ENCODE data around the gene BLACAT1.

The BLACAT1 gene

DNA sequence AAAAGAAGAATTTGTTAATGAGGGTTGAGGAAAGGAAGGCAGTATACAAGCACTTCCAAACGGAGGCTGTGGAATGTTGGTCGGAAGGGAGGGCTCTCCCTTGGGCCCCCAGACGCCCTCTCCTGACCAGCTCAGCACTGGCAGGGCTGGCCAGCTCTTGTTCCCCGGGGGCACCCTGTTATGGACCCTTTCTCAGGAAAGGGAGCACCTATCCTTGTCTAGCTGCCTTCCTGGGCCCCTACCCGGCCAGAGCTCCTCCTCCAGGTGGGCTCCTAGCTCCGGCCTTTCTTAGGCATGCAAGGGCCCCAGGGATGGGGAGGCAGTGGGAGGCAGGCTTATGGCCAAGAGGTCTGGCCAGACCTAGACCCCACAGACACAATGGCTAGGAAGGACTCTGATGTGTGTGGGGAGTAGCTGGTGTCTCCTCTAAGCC is 926 bp downstream of the BLACAT1 start:
- no peak for DNase-seq (ENCODE audit: low spot score)

DNA sequence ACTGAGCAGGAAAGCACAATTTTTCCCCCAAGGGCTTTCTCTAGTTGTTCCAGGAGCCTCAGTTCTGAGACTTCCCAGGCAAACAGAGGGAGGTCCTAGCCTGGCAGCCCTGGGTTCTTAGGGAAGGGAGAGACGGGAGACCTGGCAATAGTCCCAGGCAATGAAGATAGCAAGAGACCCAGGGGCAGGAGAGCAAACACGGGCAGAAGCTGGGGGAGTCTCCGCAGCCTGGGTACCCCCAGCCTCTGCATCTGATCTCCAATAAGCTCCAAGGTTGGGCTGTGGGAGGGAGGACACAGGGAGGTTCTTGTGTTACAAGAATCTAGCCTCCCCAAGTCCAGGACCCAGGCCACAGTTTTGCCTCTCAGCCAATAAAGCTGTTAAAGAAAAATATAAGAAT is 2.4 kb downstream of the BLACAT1 start:
- DNase-seq (ENCODE audit: low spot score), result no peak

DNA sequence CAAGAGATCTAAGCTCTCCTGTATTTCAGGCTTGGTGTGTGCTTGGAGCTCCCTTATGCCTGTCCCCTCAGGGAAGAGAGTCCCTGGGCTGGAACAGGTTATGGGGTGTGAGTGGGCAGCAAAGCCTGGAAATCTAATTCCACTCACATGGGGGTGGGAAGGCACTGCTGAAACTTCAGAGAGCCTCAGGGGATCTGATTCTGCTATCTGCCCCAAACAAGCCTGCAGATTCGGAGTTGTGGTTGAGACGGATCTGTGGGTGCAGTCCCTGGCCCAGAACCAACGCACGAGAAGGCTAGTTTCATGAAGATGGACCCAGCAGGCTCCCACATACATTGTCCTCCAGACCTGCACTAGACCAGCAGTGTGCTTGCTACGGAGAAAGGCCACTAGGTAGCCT is 2.9 kb downstream of the BLACAT1 start:
- no peak for DNase-seq (ENCODE audit: low spot score)

DNA sequence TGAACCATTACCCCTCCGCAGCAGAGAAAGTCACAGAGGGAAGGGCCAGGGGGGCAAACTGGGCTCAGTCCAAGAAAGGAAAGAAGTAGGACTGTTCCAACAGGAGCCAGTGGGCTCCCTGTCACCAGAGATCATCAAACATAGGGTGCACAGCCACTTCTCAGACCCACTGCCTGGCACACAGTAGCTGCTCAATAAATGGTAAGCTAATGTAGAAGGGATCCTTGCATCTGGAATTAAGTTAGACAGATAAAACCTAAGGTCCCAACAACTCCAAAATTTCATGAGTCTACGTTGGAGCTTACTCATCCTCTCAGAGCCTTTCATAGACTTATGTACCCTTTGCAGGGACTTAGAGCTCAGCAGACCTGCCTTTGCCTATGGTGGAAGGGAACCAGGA is 3.5 kb downstream of the BLACAT1 start:
- DNase-seq (ENCODE audit: low spot score), result no peak

DNA sequence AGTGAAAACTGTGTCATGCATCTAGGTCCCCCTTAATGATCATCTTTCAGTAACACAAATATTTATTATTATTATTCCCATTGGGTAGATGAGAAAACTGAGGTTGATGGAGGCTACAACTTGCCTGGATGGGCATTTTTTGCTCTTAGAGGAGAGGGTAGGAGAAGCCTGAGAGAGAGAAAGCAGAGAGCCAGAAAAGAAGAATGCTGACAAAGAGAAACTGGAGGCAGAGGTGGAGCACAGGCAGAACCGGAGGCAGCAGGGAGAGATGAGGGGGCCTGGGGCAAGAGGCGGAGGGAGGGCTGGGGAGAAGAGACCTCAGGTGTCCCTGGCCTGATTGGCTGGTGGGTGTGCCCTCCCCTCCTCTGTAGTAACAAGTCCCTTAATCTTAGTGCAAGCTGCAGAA is 4.1 kb downstream of the BLACAT1 start:
- DNase-seq (ENCODE audit: low spot score), result no peak

DNA sequence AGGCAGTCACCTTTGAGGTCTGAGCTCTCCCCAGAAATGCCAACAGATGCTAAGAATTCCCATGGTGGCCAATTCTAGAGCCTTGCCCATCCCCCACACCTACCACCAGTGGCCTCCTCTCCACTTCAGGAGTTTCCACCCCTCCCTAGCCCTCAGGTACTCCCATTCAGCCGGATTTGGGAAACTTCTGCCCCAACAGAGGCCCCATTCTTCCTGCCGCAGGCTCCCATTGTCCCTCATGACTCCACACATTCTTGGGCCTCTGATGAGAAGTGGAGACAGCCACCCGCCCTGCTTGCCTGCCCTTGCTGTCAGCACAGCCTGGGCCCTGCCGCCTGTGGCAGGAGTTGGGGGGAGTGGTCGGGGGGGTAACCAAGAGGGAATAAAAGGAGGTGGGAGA is 4.6 kb downstream of the BLACAT1 start:
- no peak for DNase-seq (ENCODE audit: low spot score)

DNA sequence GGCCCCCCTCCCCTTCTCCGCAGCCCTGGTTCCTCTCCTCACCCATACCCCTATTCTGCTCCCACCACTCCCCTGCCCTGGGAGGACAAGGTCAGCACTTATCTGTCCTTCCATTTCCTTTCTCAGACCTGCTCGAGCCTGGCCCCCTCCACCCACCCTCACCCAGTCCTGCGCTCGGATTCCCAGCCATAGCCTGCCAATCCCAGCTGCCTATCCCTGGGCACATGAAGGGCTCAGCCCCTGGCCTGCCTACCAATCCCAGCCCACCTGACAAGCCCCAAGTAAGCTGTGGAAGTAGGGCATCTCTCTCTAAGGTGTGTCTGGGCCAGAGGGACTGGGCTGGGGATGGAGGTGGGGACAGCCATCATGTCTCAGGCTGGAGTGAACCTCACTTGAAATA is 5.4 kb downstream of the BLACAT1 start:
- DNase-seq (ENCODE audit: low spot score), result no peak

DNA sequence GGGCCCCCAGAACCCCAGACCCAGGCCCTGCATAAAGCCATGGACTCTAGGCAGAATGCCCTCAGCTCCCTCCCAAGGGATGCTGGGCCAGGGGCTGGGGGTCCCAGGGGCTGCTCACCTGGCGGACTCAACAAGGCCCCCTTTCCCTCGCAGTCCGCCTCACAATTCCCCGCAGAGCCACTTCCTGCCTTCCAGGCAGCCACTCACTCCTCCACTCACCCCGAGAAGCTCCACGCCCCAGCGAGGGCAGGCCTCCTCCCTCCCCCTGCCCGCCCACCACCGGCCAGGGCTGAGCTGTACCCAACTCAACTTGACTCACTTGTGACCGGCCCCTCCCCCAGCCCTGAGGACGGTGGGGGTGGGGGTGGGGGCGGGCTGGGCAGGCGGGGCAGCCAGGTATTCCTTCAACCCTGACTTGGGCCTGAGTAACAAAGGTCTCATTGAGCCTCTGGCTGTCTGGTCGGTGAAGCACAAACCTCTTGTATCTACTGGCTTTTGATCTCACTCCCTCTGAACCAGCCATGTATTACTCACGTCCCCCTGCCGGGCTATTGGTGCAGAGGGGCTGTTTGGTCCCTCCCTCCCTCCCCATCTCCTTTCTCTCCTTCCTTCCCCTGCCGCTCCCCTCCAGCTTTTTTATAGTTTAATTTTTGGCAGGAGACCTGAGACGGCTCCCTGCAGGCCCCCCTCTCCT is 5.9 kb downstream of the BLACAT1 start:
- no peak for DNase-seq (ENCODE audit: low spot score)

DNA sequence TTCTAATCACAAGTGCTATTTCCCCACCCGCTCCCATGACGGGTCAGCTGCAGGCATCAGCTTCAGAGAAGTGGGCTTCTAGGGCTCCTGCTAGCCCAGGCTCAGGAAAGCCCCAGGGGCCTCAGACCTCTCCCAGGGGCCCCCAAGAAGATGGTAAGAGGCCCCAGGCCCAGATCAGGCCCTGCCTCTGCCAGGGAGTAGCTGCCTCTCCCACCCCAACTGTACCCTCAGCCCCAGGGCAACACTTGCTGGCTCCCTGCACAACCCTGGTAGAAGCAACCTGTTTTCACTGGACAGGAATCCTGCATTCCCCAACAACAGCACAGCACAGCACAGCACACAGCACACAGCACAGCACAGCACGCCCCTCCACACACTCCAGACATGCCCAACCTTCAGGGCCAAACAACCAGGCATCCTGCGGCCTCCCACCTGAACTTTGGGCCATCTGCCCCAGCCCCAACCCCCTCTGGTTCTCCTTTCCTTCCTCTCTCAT is 6.5 kb downstream of the BLACAT1 start:
- no peak for DNase-seq (ENCODE audit: low spot score)

DNA sequence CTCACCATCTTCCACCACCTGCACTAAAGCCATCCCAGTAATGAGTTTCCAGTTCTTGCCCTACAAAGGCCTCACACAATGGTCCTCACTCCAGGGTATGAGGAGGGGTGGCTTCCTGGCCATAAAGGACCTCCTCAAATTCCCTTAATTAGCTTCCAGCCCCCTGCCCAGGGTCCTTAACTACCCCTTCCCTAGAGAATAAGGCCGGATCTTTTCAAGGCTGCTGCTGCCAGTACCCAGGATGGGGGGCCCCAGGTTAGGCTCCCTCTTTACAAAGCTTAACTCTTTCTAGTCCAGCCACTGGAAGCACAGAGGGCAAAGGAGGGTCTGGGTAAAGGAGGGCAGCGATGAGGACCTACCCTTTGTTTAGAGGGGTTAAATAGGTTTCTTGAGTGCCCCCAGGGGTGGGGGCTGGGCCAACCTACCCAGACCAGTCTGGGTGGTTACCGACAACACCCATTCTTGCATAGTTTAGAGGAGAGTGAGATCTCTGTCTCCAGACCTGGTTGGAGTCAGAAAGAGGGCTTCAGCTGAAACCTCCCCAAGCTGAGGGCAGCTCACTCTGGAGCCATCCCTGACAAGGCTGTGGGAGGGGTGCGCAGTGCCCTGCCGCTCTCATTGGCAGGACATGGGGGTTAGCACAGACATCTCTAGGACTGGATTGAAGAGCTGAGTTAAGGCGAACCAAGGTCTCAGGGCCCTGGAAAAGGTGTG is 7.1 kb downstream of the BLACAT1 start:
- DNase-seq (ENCODE audit: low spot score), result no peak

DNA sequence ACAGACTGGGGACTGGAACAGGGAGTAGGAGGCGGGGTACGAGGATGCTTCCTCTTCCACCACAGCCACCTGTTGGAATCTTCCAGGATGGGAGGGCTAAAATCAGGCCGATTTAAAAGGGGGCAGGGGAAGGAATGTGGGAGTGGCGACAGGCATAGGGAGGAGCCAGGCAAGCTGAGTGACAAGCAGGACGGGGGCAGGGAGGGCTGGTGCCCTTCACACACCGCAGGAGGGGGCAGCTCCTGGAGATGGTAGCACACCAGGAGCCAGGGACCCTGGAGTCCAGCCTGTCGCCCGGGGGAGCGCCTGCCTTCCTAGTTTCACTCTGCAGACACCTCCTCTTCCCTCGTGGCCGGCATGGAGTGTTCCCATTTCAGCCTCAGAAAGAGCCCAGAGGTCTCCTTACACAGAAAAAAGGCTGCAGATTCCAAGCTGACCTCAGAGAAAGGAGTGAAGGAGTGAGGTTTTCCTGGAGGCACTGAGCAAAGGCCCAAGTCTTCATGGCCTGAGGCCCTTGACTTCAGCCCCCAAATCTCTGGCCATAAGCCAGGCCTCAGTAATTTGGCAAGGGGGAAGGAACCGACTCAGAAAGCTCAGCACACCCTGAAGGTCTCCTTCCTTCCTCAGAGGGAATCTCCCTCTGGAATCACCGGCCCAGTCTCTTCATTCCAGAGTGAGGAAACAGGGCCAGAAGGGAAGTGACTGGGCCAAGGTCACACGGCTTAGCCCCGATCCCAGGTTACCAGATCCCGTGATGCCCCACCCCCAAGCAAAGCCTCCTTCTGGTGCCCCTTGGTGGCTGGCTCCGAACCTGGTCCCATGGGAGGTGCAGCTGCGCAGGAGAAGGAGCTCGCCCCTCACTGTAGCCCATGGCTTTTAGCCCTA is 8.1 kb downstream of the BLACAT1 start:
- no peak for DNase-seq (ENCODE audit: low spot score)

DNA sequence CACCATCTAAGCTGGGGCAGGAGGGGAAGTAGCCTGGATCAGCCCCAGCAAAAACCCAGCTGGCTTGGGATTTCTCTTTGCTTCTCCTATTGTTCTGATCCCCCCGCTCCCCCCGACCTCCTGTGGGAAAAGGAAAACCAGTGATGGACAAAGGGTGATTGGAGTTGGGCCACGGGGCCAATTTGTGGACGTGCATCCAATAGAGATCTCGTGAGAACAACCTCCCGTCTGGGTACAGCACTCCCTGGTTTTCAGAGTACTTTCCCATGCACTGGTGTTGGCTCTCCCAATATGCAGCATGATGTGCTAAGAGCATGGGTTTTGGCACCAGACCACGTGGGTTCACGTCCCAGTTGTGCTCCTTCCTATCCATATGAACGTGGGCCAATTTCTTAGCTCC is 9.0 kb downstream of the BLACAT1 start:
- no peak for DNase-seq (ENCODE audit: low spot score)

DNA sequence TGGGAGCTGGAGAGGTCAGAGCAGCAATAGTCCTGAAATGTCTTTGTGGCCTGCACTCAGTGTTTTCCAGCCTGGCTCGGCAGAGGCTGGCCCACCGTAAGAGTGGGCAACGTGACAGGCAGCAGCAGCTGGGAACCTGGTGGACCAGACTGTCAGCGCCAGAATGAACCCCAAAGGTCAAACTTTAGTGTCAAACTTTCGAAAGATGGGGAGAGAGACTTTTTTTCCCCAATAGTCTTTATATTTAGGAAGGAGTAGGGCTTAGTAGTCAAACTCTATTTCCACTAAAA is 10.3 kb downstream of the BLACAT1 start:
- no peak for DNase-seq (ENCODE audit: low spot score)

DNA sequence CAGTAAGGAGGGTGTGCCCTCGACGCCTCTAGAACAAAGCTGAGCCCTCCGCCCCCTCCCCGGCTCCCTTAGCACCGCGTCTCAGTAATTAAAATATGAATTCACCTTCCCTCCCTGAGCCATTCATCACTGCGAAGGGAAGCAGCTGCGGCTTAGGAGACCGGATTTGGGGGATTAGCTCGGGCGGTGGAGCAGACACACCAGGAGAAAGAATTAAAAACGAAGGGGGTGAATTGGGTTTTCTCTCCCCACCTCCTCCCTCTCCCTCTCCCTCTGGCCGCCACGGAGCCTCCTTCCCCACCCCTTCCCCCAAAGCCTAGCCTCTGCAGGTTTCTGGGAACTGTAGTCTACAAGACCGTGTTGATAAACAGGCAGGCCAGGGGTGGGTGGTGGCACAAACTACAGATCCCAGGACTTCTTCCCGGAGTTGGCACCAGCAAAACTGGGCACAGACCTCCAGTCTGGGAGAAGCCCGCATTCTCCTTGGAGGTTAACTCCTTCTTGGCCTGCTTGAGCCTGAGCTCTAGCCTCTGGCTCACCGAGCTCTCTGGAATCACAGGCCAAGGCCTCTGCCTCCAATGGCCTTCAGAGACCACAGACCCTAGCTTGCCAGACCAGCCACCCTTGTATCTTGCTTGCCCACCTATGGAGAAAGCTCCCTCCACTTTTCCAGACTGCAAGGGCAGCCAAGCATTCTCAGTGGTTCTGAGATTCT is 10.8 kb downstream of the BLACAT1 start:
- DNase-seq (ENCODE audit: low spot score), result no peak

DNA sequence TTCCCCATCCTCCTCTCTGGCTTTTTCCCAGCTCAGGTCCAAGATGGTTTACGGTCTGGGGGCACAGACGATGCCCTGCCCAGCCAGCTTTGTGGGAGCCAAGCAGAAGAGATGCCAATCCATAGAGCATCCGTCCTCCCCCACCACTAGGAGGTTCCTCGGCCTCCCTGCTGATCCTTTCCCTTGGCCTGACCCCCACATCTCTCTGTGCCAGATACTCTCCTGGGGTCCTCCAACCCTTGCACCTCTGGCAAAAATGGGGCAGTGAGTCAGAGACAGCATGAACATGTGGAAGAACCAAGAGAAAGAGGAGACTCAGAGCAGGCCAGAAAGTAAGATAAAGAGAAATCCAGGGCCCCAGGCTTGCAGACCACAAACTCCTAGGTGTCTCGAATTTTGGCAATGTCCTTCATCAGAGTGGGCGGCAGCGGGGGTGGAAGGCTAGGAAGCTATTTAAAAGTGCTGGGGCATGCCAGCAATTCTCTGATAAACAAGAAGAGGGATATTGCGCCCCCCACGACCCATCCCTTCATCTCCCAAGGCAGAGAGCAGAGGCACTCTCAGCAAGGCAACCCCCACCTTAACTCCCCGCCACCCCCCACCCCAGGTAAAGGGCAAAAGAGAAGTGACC is 11.4 kb downstream of the BLACAT1 start:
- no peak for DNase-seq (ENCODE audit: low spot score)

DNA sequence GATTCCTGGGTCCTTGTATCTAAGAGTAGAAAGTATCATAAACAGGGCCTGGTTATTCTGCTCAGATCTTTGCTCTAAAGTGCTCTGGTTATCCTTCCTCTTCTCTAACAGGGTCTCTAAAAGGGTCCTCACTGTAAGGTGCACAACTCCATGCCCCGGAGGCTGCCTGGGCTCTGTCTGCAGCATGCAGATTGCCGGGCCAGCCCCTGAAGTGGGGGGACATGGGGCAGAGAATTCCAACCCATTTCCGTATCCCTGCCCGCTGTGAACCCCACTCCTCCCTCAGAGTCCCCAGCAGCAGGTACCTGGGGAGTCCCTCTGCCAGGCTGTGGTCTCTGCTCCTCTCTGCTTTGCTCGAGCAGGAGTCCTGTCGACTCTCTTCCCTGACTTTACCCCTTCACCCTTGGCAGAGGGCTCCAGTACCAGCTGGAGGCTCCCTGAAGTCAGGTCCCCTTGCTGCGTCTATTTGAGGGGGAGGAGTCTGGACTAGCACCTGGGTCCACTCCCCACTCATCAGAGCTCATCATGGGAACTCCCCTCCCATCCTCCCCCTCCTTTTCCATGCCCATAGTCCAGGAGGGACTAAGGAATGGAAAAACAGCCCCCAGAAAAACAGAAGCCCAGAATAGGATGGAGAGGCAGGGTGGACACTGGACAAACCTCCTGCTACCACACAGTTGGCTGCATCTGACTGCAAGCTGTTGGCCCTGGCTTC is 12.1 kb downstream of the BLACAT1 start:
- DNase-seq (ENCODE audit: low spot score), result no peak

DNA sequence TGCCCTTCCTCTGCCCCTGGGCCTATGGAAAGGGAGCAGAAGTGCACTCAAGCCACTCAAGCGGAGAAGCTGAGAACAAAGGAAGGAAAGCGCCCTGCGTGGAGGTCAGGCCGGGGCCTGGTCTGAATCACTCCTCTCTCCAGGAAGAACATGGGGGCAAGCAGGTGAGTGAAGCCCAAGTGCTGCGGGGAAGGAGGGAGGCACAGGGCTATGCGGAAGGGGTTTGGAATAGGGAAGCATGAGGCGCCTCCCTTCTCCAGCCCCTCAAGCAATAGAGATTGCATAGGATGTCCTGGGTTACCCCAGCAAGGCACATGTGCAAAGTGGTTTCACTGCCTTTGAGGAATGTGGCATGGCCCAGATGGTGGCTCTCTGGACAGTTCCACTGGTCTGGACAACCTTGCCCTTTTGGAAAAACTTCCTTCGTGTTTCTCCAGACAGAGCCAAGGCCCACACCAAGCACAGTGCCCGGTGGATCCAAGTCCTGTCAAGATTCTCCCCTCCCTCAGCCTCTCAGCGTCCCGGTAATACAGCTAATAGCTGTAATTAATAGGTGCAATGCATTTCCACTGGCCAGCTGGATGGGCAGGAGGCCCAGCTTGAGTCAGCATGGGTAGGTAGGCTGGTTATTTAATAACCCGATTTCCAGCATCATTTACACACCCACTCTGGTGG is 13.7 kb downstream of the BLACAT1 start:
- no peak for DNase-seq (ENCODE audit: low spot score)

DNA sequence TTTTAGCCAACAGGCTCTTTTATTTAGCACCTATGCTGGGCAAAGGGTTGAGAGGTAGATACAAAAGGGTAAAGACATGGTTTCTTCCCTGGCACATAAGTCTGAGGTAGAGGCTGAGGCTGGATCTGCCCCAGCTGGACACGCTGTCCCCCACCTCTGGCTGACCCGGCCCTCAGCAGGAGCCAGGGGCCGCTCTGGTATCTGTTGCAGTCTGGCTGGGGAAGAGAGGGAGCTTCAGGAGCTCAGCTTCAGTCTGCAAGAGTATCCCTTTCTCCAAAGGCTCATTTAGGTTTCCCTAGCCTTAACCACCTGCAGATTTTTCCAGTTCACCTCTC is 14.2 kb downstream of the BLACAT1 start:
- no peak for DNase-seq (ENCODE audit: low spot score)

DNA sequence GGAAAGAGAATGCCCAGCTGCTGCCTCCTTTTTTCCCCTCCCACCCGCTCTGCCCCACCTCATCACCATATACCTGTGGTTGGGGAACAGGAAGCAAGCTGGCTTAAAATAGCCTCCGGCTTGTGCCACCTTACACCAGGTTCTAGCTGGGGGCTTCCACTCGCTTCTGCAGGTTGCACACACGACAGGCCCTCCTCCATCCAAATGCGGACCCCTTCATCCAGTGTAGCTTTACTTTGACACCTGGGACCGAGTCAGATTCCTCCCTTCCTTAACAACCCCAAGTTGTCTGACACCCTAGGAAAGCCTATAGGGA is 14.6 kb downstream of the BLACAT1 start:
- no peak for DNase-seq (ENCODE audit: low spot score)

DNA sequence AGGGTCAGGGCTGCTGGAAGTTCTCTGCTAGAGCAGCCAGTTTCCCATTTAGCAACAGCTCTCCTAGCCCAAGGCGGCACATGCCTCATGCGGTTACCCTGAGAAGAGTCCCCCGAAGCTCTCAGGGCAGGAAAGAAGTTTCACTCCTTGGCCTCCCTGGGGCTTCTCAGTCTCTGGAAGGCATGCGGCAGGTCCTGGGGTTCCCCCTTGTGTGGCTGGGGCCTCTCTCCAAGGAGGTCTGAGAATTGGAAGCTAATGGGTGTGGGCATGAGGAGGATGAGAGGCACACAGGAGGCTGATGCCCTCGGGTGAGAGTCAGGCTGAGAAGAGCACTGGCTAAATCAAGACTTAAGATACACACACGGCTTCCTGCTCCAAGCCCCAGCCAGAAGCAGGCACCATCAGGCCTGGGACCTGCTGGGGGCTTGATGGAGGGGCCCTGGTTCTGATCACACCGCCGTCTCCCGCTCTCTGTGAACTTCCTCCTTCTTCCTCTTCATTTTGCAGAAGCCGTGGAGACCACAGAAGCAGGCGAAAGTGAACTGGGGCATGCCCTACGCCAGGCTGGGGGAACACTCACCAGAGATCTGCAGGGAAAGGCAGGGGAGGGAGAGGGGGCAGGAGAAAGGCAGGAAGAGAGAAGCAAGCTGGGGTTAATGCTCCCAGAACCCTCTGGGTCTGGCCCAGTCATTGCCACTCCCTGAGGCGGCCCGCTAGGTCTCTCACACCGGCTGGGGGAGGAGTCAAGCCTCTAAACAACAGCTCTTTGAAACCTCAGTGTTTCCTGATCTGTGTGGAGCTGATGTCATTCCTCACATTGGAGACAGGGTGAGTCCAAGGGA is 15.1 kb downstream of the BLACAT1 start:
- peak; percentile 53 for DNase-seq (ENCODE audit: low spot score)

Data from kidney capillary endothelial cell (primary cell).